Mesendoderm (in vitro differentiated cells): ENCODE results near the gene GLRX5.
A peak's percentile ranks its signal among the peaks of the same experiment; 100 is the strongest.

Source experiments
- DNase-seq: peaks from one replicate; pipeline ENCODE4 v3.0.0; 2013
- H2AK5ac ChIP-seq: 2 replicates; pipeline ENCODE4 v1.6.1; 2013; ENCODE audit warnings: low read length, inconsistent platforms
- H2BK120ac ChIP-seq: 2 replicates; pipeline ENCODE4 v1.6.1; 2013; ENCODE audit warnings: low read depth, mild to moderate bottlenecking, low read length, moderate library complexity, mixed read lengths
- H2BK15ac ChIP-seq: replicated peaks from 2 replicates; pipeline ENCODE4 v1.6.1; 2013; ENCODE audit warnings: low read depth, mild to moderate bottlenecking, moderate library complexity
- H2BK5ac ChIP-seq: 2 replicates; pipeline ENCODE4 v1.6.1; 2013; ENCODE audit warnings: low read length, inconsistent platforms
- H3K18ac ChIP-seq: 2 replicates; pipeline ENCODE4 v1.6.1; 2013; ENCODE audit warnings: mild to moderate bottlenecking, low read length, mixed read lengths
- H3K23ac ChIP-seq: one replicate; pipeline ENCODE4 v1.6.1; 2013; ENCODE audit warnings: low read length
- H3K27ac ChIP-seq: 2 replicates; pipeline ENCODE4 v1.5.1; 2013; ENCODE audit warnings: low read depth, mild to moderate bottlenecking, inconsistent platforms, low read length, moderate library complexity
- H3K27me3 ChIP-seq: 2 replicates; pipeline ENCODE4 v1.6.1; 2013; ENCODE audit warnings: low read length, control low read depth, mild to moderate bottlenecking, inconsistent platforms; ENCODE audit not compliant: insufficient read depth, poor library complexity
- H3K36me3 ChIP-seq: 2 replicates; pipeline ENCODE4 v1.6.1; 2013; ENCODE audit warnings: low read length, inconsistent platforms; ENCODE audit not compliant: control insufficient read depth, insufficient read depth
- H3K4ac ChIP-seq: one replicate; pipeline ENCODE4 v1.6.1; 2013; ENCODE audit warnings: low read depth, mild to moderate bottlenecking, low read length, moderate library complexity
- H3K4me1 ChIP-seq: 2 replicates; pipeline ENCODE4 v1.6.1; 2013; ENCODE audit warnings: low read depth, low read length, inconsistent platforms; ENCODE audit not compliant: control insufficient read depth
- H3K4me2 ChIP-seq: 2 replicates; pipeline ENCODE4 v1.6.1; 2013; ENCODE audit warnings: low read length
- H3K4me3 ChIP-seq: 2 replicates; pipeline ENCODE4 v1.5.1; 2013; ENCODE audit warnings: mild to moderate bottlenecking, low read length
- H3K56ac ChIP-seq: one replicate; pipeline ENCODE4 v1.6.1; 2013; ENCODE audit warnings: low read length
- H3K79me1 ChIP-seq: 2 replicates; pipeline ENCODE4 v1.6.1; 2013; ENCODE audit warnings: low read length, inconsistent platforms
- H3K79me2 ChIP-seq: 2 replicates; pipeline ENCODE4 v1.6.1; 2013; ENCODE audit warnings: mild to moderate bottlenecking, low read length; ENCODE audit not compliant: control insufficient read depth, insufficient read depth
- H3K9ac ChIP-seq: 2 replicates; pipeline ENCODE4 v1.6.1; 2013; ENCODE audit warnings: low read length, inconsistent platforms
- H4K5ac ChIP-seq: one replicate; pipeline ENCODE4 v1.6.1; 2013; ENCODE audit warnings: low read length
- H4K8ac ChIP-seq: one replicate; pipeline ENCODE4 v1.6.1; 2013; ENCODE audit warnings: low read depth, mild to moderate bottlenecking, control low read depth, low read length, moderate library complexity
- WGBS: extraction: QIAGEN DNeasy Blood & Tissue Kit; methylation state at CpG from one replicate; pipeline ENCODE4 v1.1.7; 2013; ENCODE audit warnings: low lambda C conversion rate, missing lambda C conversion rate; ENCODE audit not compliant: insufficient coverage; ENCODE audit errors: extremely low coverage; 5-methylcytosine and 5-hydroxymethylcytosine counted together

The GLRX5 gene

DNA sequence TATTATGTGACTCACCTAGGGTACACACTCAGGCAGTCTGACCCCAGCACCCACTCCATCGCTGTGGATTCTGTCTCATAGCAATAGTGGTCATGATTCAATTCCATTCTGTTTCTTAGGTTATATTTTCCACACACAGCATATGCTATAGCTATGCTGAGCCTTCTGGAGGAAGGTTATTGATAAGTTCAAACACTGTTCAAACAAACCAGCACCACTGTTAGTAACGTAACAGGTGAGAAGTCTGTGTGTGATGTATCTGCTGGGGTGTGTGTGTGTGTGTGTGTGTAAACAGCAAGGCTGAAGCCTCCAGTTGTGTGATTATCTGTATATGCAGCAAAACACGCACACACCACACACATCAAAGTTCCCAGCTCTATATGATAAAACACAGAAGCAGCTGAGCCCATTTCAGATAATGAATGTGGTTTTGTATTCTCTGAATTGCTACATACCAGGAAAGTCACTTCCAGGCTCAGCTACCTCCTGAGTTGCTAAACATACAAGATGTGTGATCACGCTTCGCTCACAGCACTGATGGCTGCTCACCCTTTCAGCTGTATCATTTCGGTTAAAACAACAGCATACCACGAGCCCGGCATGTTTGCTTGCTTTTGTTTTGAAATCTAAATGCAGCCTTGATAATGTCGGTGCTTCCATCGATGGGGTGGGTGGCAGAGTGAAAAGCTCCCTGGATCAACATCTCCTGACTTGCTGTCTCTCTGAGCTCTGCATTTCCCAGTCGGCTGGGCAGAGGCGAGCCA, 11.6 kb upstream of the GLRX5 start:
- Histone ChIP-seq H3K4me1 (no peaks in the 10 kb centered on the region), H3K36me3 (no peaks in the 10 kb centered on the region), H3K27ac (peak overlapping the region; percentile 3), H2BK15ac (no peak overlapping the region), H3K9ac (no peak overlapping the region), H4K8ac (no peak overlapping the region), H3K4me3 (no peak overlapping the region), H3K4me2 (no peak overlapping the region), H3K23ac (no peak overlapping the region), H3K79me1 (no peaks in the 10 kb centered on the region), H3K27me3 (no peaks in the 10 kb centered on the region), H2BK120ac (no peak overlapping the region), H3K79me2 (no peaks in the 10 kb centered on the region), H3K56ac (no peak overlapping the region), H3K18ac (no peak overlapping the region), H2AK5ac (no peak overlapping the region), H3K4ac (no peak overlapping the region), H2BK5ac (no peak overlapping the region), H4K5ac (no peak overlapping the region)
- DNase-seq, result peak; percentile 47
- no CpG with 5 or more reads among the region's 12 CpGs for WGBS

DNA sequence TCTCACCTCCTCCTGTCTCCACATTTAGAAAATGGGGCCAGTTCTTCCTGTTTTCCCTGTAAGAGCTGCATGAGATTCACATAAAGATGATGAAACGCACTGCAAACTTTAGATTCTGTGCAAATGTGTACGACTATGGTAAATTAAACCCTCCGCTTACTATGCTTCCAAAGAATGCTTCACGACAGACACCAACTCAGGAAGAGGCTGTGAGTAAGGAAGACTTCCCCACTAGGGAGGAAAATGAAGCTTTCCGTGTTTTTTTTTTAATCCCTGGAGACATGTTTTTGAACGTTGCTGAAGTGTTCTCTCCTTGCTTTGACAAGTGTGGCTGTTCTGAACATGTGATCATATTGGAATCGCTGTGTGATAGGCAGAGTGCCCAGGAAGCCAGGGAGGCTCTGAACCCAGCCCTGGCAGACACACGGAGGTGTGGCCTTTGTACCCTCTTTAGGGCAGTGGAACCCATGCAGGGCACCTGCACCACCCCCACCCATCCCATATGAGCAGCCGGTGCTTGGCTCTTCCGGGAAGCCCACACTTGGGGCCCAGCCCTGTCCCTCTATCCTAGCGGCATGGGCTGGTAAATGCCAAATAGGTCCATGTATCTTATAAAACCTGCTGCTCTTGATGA, 10.9 kb upstream of the GLRX5 start:
- no peaks in the 10 kb centered on the region for H3K4me1 ChIP-seq
- no peak overlapping the region for H2BK120ac ChIP-seq
- H3K4ac ChIP-seq, result no peak overlapping the region
- H3K4me3 ChIP-seq, result no peak overlapping the region
- no peak overlapping the region for H3K4me2 ChIP-seq
- no CpG with 5 or more reads among the region's 11 CpGs for WGBS
- H3K27me3 ChIP-seq, result no peaks in the 10 kb centered on the region
- H2BK5ac ChIP-seq, result no peak overlapping the region
- H3K79me1 ChIP-seq, result no peaks in the 10 kb centered on the region
- peak overlapping the region; percentile 3 for H3K27ac ChIP-seq
- H2BK15ac ChIP-seq, result no peak overlapping the region
- no peaks in the 10 kb centered on the region for H3K79me2 ChIP-seq
- no peak overlapping the region for H2AK5ac ChIP-seq
- no peak overlapping the region for H4K8ac ChIP-seq
- no peak overlapping the region for H4K5ac ChIP-seq
- no peak overlapping the region for H3K9ac ChIP-seq
- no peak for DNase-seq
- H3K18ac ChIP-seq, result no peak overlapping the region
- no peak overlapping the region for H3K23ac ChIP-seq
- no peak overlapping the region for H3K56ac ChIP-seq
- no peaks in the 10 kb centered on the region for H3K36me3 ChIP-seq

- Histone ChIP-seq H3K4me3 (no peak overlapping the region), H3K9ac (no peak overlapping the region), H3K79me2 (no peaks in the 10 kb centered on the region), H3K79me1 (no peaks in the 10 kb centered on the region), H3K18ac (no peak overlapping the region), H4K8ac (no peak overlapping the region), H3K27ac (no peak overlapping the region), H2AK5ac (no peak overlapping the region), H3K4me2 (no peak overlapping the region), H4K5ac (no peak overlapping the region), H2BK15ac (no peak overlapping the region), H2BK5ac (no peak overlapping the region), H3K4me1 (no peaks in the 10 kb centered on the region), H3K56ac (no peak overlapping the region), H3K23ac (no peak overlapping the region), H3K36me3 (no peaks in the 10 kb centered on the region), H3K4ac (no peak overlapping the region), H3K27me3 (no peaks in the 10 kb centered on the region), H2BK120ac (no peak overlapping the region)
- no CpG with 5 or more reads among the region's 6 CpGs for WGBS
- peak; percentile 64 for DNase-seq
These were observed 9.9 kb upstream of the GLRX5 start for GRCh38 chr14:95524706-95525512.

DNA sequence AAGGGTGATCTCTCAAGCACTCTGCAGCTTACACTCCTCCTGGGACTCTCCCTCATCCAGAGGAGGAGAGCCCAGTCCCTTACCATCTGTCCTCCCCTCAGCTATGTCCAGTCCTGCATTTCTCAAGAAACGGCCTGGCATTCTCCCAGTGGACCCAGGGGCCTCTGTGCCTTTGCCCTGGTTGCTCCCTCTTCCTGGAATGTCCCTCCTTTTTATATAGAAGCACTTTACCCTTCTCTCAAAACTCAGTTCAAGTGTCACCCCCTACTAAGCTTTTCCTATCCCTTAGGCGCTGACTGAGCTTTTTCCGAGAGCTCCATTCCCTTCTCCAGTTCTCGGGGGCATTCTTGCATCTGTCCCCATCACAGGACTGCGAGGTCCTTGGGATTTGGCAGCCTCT, 8.9 kb upstream of the GLRX5 start:
- no peak overlapping the region for H3K4ac ChIP-seq
- peaks cover 7% of the 10 kb centered on the region for H3K79me2 ChIP-seq
- no peak overlapping the region for H3K4me3 ChIP-seq
- H2BK120ac ChIP-seq, result no peak overlapping the region
- no peak overlapping the region for H3K23ac ChIP-seq
- H3K36me3 ChIP-seq, result no peaks in the 10 kb centered on the region
- no peak overlapping the region for H2AK5ac ChIP-seq
- H3K4me2 ChIP-seq, result no peak overlapping the region
- H3K4me1 ChIP-seq, result no peaks in the 10 kb centered on the region
- H2BK15ac ChIP-seq, result no peak overlapping the region
- H4K5ac ChIP-seq, result no peak overlapping the region
- H3K27ac ChIP-seq, result no peak overlapping the region
- no CpG with 5 or more reads among the region's 5 CpGs for WGBS
- H4K8ac ChIP-seq, result no peak overlapping the region
- no peak overlapping the region for H2BK5ac ChIP-seq
- H3K27me3 ChIP-seq, result no peaks in the 10 kb centered on the region
- no peak overlapping the region for H3K56ac ChIP-seq
- no peak overlapping the region for H3K18ac ChIP-seq
- peaks cover 2% of the 10 kb centered on the region for H3K79me1 ChIP-seq
- DNase-seq, result no peak
- H3K9ac ChIP-seq, result no peak overlapping the region

DNA sequence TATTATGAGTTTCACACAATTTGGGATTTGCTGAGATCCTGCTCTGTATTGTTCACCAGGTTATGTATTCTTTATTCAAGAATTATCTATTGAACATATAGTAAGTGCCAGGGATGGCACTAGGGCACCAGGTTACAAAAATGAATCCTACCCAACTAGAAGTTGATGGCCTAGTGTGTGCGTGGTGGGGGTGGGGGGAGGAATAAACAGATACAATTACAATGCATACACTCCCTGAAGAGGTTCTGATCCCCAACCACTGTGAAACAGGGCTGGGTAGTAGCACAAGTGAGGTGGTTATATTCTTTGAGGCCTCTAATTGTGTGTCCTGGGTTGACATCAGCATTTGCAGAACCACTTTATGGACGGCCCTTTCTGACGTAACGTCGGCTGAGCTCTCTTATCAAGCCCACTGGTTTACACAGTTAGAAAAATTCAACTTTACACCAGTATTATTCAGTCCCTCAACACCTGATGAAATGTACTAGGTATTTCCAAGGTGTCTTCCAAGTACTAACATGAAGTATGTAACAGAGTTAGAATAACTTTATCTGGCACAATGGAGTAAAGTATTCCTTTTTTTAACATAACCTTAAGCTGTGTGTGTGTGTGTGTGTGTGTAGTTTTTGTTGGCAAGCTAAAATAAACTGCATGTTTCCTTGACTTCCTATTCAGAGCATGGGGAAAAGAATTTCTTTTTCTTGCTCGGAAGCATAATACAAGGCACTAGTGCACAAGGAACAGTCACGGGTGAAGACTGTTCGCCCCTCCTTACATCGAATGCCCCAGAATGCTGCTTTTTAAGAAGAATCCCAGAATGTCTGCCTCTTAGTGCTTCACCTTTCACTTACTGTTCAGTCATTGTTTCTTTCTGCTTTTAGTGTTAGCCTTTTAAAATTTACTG, 8.1 kb upstream of the GLRX5 start:
- H3K79me2 ChIP-seq, result peaks cover 10% of the 10 kb centered on the region
- no peak overlapping the region for H4K5ac ChIP-seq
- H3K36me3 ChIP-seq, result no peaks in the 10 kb centered on the region
- no peak overlapping the region for H4K8ac ChIP-seq
- H3K4me3 ChIP-seq, result no peak overlapping the region
- H2BK120ac ChIP-seq, result no peak overlapping the region
- H3K27ac ChIP-seq, result no peak overlapping the region
- no peak for DNase-seq
- H3K4ac ChIP-seq, result no peak overlapping the region
- no peaks in the 10 kb centered on the region for H3K4me1 ChIP-seq
- no peak overlapping the region for H2BK15ac ChIP-seq
- H2BK5ac ChIP-seq, result no peak overlapping the region
- no peak overlapping the region for H3K23ac ChIP-seq
- peaks cover 2% of the 10 kb centered on the region for H3K79me1 ChIP-seq
- no peak overlapping the region for H3K9ac ChIP-seq
- no peak overlapping the region for H3K4me2 ChIP-seq
- H2AK5ac ChIP-seq, result no peak overlapping the region
- WGBS, result no CpG with 5 or more reads among the region's 9 CpGs
- H3K18ac ChIP-seq, result no peak overlapping the region
- no peak overlapping the region for H3K56ac ChIP-seq
- H3K27me3 ChIP-seq, result no peaks in the 10 kb centered on the region
